GM18870 (cell line): ENCODE data around the gene OR2L8.

Experiments used
- ATAC-seq: cut with Tn5 transposase; IDR thresholded peaks from one replicate; pipeline ENCODE4 v1.9.1; 2021; ENCODE audit warnings: moderate library complexity; ENCODE audit not compliant: unreplicated experiment

OR2L8 gene, protein sequence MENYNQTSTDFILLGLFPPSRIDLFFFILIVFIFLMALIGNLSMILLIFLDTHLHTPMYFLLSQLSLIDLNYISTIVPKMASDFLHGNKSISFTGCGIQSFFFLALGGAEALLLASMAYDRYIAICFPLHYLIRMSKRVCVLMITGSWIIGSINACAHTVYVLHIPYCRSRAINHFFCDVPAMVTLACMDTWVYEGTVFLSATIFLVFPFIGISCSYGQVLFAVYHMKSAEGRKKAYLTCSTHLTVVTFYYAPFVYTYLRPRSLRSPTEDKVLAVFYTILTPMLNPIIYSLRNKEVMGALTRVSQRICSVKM

DNA sequence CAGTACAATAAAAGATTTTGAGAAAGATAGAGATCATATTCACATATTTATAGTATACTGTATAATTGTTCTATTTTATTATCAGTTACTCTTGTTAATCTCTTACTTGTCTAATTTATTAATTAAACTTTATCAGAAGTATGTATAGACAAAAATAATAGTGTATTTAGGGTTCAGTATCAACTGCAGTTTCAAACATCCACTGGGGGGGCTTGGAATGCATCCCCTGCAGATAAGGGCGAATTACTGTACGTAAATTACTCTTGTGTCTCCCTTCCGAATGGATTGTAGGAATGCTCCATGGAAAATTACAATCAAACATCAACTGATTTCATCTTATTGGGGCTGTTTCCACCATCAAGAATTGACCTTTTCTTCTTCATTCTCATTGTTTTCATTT lies at the start of gene OR2L8:
TSS of gene OR2L8 (plus strand) at position 301 of the 400 bp plus-strand sequence. CDS start at position 301, 0 bp downstream.
- ATAC-seq, result no peak

DNA sequence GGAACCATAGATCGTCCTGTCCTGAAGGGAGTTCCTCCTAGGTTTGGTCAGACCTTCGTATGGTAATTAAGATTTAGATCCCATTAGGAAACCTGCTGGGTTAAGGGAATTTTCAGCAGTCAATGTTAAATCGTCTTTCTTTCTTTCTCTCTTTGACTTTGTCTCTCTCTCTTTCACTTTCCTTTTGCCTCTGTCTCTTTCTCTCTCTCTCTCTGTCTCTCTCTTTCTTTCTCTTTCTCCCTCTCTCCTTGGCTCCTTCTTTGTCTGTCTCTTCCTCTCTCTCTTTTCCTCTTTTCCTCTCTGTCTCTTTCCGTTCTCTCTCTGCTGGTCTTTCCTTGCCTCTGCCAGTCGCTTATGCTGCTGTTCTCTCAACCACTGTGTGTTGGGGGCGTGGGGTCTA lies 44.5 kb upstream of the OR2L8 start:
- no peak for ATAC-seq

DNA sequence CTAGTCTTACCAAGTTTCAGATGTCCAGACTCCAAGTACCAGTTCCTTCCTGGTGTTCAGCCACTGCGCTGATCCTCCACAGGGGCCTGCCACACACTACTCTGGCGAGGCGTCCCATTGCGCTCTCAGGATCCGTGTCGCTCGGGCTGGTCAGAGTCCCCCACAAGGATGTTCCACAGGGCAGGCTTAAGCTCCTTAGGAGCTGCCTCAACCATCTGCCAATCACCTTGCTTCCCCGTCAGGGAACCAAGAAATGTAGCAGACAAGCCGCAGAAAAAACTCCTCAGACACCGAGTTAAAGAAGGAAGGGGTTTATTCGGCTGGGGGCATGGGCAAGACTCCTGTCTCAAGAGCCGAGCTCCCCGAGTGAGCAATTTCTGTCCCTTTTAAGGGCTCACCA lies 43.5 kb upstream of the OR2L8 start:
- ATAC-seq, result no peak

DNA sequence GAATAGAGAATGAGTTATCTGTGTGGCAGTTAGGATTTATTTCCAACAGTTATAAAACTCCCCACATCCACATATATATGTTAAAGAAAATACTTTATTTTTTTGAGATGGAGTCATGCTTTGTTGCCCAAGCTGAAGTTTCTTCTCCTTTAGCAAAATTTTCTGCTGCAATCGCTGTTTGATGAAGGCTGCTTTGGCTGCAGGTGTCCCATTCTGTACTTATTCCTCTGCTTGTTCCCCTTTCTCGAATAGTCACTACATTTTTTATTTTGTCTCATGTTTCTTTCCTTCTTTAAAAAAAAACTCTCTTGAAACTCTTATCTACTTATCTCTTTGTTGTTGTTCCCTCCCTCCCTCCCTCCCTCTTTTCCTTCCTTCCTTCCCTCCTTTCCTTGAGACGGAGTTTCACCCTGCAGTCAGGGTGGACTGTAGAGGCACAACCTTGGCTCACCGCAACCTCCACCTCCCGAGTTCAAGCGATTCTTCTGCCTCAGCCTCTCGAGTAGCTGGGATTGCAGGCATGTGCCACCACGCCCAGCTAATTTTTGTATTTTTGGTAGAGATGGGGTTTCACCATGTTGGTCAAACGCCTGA lies 42.7 kb upstream of the OR2L8 start:
- no peak for ATAC-seq

DNA sequence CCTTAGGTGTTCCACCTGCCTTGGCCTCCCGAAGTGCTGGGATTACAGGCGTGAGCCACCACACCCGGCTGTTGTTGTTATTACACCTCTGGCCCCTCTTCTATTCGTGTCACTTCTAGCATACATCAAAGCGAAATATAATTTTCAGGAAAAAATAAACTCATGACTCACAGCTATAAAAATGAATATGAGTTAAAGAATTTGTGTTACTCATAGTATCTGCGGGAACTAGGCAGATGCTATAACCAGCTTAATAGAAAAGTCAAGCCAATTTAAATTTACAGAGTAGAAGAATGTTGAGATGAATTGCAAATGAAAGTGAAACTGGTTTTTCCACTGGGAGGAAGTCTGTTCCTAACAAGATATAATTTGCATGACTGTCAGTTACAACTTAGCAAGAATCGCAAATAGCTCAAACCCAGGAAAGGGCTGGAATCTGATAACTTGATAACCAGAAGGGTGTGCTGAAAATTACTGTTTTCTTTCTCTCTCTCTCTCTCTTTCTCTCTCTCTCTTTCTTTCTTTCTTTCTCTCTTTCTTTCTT lies 42.1 kb upstream of the OR2L8 start:
- ATAC-seq, result peak; percentile 68

DNA sequence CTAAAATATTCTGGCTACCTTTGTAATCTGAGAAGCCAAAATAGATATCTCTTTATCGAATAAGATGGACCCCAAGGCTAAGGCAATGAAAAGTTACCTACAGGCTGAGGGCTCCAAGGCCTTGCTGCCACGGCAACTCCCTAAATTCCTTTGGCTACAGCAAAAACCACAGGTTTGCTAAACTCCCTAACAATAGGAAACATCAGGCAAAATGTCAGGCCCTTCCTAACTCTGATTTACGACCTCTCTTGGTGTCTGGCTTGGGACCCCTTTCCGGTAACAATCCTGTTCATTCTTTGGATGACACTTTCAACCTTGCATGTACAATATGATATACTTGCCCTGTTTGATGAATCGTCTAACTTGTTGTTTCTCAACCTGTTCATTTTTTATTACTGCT lies 39.9 kb upstream of the OR2L8 start:
- no peak for ATAC-seq

DNA sequence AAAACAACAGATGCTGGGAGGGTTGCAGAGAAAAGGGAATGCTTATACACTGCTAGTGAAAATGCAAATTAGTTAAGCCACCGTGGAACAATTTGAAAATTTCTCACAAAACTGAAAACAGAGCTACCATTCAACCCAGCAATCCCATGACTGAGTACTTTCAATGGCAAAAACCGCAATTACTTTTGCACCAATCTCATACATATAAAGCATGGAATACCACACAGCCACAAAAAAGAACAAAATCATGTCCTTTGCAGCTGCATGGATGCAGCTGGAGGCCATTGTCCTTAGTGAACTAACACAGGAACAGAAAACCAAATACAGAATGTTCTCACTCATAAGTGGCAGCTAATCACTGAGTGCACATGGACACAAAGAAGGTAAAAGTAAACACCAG lies 34.9 kb upstream of the OR2L8 start:
- no peak for ATAC-seq

DNA sequence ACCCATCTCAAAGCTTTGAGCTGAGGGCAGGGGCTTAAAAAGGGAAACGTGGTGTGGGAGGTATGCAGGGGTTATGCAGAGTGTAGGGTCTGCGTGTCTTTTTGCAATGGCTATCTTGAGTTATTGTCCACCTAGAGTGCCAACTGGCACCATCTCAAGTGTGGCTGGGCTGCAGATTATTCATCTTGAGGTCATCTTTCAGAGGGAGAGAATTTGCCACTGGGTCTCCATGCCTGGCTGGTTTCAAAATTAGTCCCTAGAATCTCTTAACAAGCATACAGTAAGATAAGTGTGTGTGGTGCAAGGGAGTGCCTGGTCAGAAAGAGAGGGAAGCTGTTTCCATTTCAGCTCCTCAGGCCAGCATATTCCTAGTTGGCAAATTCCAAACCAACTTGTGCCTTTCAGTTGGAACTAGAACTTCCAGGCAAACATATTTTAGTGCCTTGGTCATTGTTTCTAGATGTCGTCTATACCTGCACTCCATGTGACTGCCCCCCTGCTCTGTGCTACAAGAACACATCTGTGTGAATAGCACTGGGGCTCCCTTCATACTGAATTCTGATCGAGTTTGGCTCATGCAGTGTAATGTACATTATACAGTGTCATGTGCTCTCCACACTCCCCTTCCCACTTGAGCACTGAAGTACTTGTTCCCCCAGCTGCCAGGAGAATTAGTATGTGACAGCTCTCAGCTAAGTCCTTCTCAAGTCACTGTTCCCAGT lies 33.6 kb upstream of the OR2L8 start:
- ATAC-seq, result no peak

DNA sequence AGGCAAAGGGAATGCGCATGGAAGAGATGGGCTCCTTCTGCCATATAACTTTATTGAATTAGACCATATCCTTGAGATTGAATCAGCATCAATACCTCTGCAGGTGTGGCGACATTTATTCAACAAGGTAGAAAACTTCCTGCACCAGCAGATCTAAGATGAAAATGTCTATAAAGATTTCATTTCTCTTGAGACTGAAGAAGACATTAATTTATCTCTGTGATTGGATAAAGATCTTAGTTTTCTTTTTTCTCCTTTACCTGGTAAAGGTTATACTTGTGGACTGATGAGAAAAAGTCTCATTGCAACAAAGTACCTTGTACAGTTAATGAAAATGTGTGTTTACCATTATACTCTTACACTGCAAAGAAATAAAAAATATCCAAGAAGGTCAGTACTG lies 28.7 kb upstream of the OR2L8 start, which contains the start of gene OR2T8:
TSS of gene OR2T8 (plus strand) at position 301 of the 400 bp plus-strand sequence. CDS start 766 bp downstream, outside the sequence.
- no peak for ATAC-seq

DNA sequence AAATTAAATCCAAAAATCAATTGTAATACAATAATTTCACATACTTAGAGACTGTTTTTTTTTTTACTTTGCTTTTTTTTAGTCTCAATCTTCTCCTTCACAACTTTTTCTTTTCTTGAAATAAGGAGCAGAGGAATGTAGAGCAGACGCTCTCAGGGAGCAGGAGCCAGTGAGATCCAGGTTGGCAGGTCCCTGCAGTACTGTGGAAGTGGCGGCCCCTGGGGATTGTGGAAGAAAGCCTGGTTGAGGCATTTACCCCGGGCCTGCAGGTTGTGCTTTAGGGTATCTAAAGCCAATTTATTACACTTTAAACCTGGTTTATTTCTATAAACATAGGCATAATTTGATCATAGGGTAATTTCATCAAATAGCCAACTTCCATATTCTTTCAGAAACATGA lies 24.7 kb upstream of the OR2L8 start:
- ATAC-seq, result no peak

DNA sequence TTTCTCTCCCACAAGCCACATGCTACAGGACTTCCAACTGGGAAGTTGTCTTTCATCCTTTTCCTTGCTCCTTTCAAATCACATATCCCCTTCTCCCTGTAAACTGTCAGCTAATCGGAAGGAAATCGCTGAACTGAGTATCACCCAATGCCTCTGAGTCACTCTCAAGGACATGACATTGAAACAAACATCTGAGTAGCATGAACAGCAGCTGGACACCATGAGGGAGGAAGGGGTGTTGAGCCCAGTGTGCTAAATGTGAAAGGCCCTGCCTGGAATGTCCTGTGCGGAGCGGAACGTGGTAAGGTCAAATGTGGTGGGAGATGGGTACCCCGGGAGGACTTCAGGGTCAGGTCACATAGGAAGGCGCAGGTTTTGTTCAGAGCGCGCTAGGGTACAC lies 23.8 kb upstream of the OR2L8 start, which contains the start of gene OR2AJ1:
TSS of gene OR2AJ1 (plus strand) at position 22 of the 400 bp plus-strand sequence. CDS start 8,880 bp downstream, outside the sequence.
- no peak for ATAC-seq

DNA sequence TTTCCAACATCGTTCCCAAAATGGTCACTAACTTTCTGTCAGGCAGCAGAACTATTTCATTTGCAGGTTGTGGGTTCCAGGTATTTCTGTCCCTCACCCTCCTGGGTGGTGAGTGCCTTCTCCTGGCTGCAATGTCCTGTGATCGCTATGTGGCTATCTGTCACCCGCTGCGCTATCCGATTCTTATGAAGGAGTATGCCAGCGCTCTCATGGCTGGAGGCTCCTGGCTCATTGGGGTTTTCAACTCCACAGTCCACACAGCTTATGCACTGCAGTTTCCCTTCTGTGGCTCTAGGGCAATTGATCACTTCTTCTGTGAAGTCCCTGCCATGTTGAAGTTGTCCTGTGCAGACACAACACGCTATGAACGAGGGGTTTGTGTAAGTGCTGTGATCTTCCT lies 14.7 kb upstream of the OR2L8 start:
- no peak for ATAC-seq

DNA sequence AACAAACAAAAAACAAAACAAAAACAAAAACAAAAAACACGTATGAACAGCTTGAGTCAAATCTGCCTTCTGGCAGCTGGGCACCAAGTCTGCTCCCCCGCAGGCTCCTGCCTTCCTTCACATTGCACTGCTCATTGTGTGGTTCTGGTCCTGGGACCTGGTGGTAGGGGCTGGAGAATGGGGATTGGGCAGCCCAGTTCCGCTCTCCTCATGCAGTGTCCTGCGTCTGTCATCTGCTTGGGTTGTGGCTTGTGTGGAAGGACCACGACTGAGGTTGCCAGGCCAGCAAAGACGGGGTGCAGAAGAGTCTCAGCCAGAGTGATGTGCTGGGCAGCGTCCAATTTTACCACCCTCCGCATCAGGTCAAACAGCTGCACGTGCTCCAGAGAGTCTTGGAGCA lies 12.9 kb upstream of the OR2L8 start:
- no peak for ATAC-seq

DNA sequence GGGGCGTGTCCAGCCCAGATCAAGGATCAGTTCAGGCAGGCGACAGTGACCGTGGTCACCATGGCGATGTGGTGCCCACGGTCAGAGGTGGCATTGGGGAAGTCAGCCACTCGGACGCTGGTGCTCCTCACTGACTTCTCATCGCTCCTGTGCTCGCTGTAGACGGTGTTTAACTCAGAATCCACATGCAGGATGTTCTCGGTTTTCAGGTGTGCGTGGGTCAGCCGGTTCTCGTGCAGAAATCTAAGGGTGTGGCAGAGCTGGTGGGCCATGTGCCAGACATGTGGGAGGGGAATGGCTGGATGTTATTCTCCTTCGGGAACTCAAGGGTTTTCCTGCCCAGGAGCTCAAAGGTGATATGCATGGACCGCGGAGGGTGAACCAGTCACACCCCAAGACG lies 12.2 kb upstream of the OR2L8 start:
- no peak for ATAC-seq

DNA sequence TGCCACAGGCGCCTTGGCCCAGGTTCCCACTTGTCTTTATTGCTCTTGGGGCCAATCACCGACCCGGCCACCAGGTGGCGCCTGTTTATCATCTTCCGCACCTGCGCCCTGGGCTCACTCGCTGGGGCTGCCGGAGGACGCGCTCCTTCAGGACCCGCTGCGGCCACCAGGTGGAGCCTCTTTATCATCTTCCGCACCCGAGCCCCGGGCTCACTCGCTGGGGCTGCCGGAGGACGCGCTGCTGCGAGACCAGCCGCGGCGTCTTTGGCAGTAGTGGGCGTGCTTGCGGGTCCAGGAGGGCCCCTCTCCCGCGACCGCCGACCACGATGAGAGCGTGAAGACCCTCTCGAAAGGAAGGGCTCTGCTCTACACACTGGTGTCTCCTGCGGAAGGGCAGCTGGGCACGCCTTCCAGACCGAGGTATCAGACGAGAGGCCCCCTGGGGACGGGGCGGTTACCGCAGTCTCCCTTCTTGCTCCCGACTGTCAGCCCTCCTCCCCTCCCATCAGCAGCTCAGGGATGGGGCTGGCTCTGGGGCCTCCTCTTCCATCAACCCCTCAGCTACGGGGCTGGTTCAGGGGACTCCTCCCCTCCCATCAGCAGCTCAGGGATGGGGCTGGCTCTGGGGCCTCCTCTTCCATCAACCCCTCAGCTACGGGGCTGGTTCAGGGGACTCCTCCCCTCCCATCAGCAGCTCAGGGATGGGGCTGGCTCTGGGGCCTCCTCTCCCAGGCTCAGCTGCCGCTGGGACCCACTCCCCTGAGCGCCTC lies 11.5 kb upstream of the OR2L8 start:
- ATAC-seq, result peak; percentile 99

DNA sequence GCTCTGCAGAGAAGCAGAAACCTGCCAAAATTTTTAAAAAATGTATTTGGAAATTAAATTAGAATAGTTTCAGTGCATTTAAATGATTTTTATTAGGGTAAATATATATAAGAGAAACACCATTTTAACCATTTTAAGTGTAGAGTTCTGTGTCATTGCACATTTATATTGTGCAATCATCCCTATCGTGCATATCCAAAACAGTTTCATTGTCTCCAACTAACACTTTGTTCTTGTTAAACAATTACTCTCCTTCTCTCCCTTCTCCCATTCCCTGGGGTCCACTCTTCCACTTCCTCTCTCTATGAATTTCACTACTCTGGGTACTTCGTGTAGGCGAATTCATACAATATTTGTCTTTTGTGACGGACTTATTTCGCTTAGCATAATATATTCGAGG lies 6.0 kb upstream of the OR2L8 start:
- no peak for ATAC-seq

DNA sequence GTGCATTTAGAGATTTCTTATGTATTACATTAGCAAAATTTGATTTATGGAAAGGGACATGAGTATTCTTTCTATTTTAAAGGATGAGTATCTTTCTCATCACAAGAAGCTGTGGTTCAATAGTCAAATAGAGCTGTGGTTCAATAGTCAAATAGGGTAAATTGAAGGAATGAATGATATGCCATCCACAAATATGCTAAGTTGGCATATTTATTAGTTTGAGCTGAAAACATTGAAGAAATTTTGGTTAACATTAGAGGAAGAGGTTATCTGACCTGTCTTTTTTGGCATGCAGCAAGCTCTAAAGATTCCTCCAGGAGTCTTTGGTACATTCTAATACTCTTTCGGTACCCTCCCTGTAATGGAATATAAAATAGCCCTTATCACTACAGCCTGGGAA lies 4.8 kb downstream of the OR2L8 start:
- no peak for ATAC-seq

DNA sequence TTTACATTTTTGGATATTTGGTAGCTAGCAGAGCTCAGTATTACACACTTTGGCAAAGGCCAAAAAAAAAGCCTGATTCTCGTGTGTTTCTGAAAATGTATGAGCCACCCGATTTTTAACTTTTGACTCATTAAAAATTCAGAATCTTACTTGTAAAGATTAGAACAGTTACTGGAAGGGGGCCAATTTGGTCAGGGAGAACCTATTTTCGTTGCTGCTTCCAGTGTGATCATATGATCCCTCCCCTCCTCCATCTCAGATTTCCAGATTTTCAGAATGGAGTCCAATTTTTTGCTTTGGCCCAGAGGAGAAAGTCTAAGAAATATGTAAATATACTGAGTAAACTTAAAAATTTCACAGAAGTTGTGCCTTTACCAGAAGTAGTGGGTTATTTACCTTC lies 13.1 kb downstream of the OR2L8 start:
- ATAC-seq, result no peak

DNA sequence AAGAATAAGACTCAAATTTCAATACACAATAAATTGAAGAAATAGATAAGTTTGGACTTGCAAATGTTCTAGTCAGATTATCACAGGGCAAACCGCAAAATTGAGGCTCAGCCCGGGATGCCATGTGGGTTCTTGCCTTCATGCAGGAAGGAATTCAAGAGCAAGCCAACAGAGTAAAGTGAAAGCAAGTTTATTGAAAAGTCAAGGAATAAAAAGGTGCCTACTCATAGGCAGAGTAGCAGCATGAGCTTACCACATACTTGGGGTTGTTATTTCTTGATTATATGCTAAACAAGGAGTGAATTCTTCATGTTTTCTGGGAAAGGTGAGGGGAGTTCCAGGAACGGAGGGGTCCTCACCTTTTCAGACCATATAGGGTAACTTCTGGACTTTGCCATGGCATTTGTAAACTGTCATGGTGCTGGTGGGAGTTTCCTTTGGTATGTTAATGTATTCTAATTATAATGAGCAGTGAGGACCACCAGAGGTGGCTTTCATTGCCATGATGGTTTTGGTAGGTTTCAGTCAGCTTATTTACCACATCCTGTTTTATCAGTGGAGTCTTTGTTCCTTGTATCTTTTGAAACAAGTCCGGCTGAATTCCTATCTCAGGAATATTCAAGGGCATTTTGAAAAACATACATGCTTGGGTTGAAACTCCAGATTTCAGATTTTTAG lies 14.4 kb downstream of the OR2L8 start:
- no peak for ATAC-seq

DNA sequence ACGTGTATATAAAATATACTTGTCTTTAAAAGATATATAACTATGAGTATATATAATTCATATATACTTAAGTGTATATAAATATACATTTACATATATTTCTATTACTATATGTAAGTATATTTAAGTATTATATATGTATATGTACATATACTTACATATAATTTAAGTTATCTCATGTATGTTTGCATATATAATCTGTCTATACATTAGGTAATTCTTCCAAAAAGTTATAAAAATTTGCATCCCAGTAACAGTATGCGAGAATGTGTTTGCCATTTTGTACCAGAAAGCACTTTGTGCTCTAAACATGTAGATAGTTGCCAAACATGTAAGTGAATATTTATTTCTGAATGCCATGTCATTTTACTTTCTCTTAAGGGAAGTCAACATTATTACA lies 16.3 kb downstream of the OR2L8 start, which contains the start of gene OR2AK2:
TSS of gene OR2AK2 (plus strand) at position 301 of the 400 bp plus-strand sequence. CDS start 144 bp downstream, outside the sequence.
- no peak for ATAC-seq
